GM23338 (cell line): ENCODE results near the gene TBC1D32.

ENCODE experiments used
- CREB1 ChIP-seq: fragments of 250-450 bp; sonication (Bioruptor Pico); IDR thresholded peaks from 2 replicates; pipeline ENCODE4 v1.5.0; 2020; ENCODE audit warnings: low read depth, mild to moderate bottlenecking, moderate library complexity
- CTCF ChIP-seq, 2 experiments: fragments of 200-600 bp in 1 of 2; sonication (generic) in 1 of 2; conservative IDR thresholded peaks; 2 replicates each; pipeline versions ENCODE4 v1.5.1 to v1.6.1; 2016 to 2017; ENCODE audit warnings: antibody characterized with exemption in 2 of 2, low read depth in 2 of 2, mild to moderate bottlenecking in 2 of 2, moderate library complexity in 1 of 2
- ETS1 ChIP-seq: IDR thresholded peaks from 2 replicates; pipeline ENCODE4 v1.6.1; 2016; ENCODE audit warnings: antibody characterized with exemption
- EZH2 ChIP-seq: fragments of 200-600 bp; sonication (generic); IDR thresholded peaks from one replicate; pipeline ENCODE4 v1.8.0; 2017; ENCODE audit warnings: antibody characterized with exemption, mild to moderate bottlenecking, low read depth; ENCODE audit not compliant: unreplicated experiment
- EZH2phosphoT487 ChIP-seq: fragments of 200-600 bp; sonication (generic); IDR thresholded peaks from one replicate; pipeline ENCODE4 v1.8.1; 2018; ENCODE audit warnings: antibody characterized with exemption; ENCODE audit not compliant: unreplicated experiment
- NANOG ChIP-seq: IDR thresholded peaks from 2 replicates; pipeline ENCODE4 v1.6.1; 2016; ENCODE audit warnings: antibody characterized with exemption, borderline replicate concordance
- POLR2AphosphoS5 ChIP-seq: IDR thresholded peaks from 2 replicates; pipeline ENCODE4 v1.6.1; 2016; ENCODE audit warnings: antibody characterized with exemption, low read depth
- REST ChIP-seq: IDR thresholded peaks from one replicate; pipeline ENCODE4 v1.6.1; 2018; ENCODE audit warnings: antibody characterized with exemption; ENCODE audit not compliant: unreplicated experiment
- ZNF114 ChIP-seq: fragments of 250-450 bp; sonication (Bioruptor Pico); IDR thresholded peaks from 2 replicates; pipeline ENCODE4 v1.5.0; 2020; ENCODE audit warnings: mild to moderate bottlenecking, moderate library complexity
- TF ChIP-seq, protein P1 (sequence below): fragments of 250-450 bp; sonication (Bioruptor Pico); IDR thresholded peaks from 2 replicates; pipeline ENCODE4 v1.5.0; 2020; ENCODE audit warnings: mild to moderate bottlenecking, moderate library complexity

- TF ChIP-seq CTCF (conservative IDR thresholded peaks at IDR 0.05; ENCODE audit: low read depth in 2 of 2) (no peak), POLR2AphosphoS5 (no peak), ETS1 (no peak), CREB1 (CRISPR knock-in tag) (no peak), EZH2phosphoT487 (no peak), NANOG (no peak), REST (no peak), EZH2 (no peak), ZNF114 (CRISPR knock-in tag) (no peak)
- TF ChIP-seq, protein P1, sequence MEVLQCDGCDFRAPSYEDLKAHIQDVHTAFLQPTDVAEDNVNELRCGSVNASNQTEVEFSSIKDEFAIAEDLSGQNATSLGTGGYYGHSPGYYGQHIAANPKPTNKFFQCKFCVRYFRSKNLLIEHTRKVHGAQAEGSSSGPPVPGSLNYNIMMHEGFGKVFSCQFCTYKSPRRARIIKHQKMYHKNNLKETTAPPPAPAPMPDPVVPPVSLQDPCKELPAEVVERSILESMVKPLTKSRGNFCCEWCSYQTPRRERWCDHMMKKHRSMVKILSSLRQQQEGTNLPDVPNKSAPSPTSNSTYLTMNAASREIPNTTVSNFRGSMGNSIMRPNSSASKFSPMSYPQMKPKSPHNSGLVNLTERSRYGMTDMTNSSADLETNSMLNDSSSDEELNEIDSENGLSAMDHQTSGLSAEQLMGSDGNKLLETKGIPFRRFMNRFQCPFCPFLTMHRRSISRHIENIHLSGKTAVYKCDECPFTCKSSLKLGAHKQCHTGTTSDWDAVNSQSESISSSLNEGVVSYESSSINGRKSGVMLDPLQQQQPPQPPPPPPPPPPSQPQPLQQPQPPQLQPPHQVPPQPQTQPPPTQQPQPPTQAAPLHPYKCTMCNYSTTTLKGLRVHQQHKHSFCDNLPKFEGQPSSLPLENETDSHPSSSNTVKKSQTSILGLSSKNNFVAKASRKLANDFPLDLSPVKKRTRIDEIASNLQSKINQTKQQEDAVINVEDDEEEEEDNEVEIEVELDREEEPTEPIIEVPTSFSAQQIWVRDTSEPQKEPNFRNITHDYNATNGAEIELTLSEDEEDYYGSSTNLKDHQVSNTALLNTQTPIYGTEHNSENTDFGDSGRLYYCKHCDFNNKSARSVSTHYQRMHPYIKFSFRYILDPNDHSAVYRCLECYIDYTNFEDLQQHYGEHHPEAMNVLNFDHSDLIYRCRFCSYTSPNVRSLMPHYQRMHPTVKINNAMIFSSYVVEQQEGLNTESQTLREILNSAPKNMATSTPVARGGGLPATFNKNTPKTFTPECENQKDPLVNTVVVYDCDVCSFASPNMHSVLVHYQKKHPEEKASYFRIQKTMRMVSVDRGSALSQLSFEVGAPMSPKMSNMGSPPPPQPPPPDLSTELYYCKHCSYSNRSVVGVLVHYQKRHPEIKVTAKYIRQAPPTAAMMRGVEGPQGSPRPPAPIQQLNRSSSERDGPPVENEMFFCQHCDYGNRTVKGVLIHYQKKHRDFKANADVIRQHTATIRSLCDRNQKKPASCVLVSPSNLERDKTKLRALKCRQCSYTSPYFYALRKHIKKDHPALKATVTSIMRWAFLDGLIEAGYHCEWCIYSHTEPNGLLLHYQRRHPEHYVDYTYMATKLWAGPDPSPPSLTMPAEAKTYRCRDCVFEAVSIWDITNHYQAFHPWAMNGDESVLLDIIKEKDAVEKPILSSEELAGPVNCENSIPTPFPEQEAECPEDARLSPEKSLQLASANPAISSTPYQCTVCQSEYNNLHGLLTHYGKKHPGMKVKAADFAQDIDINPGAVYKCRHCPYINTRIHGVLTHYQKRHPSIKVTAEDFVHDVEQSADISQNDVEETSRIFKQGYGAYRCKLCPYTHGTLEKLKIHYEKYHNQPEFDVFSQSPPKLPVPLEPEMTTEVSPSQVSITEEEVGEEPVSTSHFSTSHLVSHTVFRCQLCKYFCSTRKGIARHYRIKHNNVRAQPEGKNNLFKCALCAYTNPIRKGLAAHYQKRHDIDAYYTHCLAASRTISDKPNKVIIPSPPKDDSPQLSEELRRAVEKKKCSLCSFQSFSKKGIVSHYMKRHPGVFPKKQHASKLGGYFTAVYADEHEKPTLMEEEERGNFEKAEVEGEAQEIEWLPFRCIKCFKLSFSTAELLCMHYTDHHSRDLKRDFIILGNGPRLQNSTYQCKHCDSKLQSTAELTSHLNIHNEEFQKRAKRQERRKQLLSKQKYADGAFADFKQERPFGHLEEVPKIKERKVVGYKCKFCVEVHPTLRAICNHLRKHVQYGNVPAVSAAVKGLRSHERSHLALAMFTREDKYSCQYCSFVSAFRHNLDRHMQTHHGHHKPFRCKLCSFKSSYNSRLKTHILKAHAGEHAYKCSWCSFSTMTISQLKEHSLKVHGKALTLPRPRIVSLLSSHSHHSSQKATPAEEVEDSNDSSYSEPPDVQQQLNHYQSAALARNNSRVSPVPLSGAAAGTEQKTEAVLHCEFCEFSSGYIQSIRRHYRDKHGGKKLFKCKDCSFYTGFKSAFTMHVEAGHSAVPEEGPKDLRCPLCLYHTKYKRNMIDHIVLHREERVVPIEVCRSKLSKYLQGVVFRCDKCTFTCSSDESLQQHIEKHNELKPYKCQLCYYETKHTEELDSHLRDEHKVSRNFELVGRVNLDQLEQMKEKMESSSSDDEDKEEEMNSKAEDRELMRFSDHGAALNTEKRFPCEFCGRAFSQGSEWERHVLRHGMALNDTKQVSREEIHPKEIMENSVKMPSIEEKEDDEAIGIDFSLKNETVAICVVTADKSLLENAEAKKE (CRISPR knock-in tag): no peak
These were observed 190.8 kb downstream of the TBC1D32 start for GRCh38 chr6:121143476-121143875.
